Measurements from ENCODE around the gene LAMB1.
"Not testable (repeated sequence)": the region's sequence is repeated elsewhere in the genome, so short reads cannot be mapped to it uniquely, and the experiment has no call there.

LAMB1 gene

DNA sequence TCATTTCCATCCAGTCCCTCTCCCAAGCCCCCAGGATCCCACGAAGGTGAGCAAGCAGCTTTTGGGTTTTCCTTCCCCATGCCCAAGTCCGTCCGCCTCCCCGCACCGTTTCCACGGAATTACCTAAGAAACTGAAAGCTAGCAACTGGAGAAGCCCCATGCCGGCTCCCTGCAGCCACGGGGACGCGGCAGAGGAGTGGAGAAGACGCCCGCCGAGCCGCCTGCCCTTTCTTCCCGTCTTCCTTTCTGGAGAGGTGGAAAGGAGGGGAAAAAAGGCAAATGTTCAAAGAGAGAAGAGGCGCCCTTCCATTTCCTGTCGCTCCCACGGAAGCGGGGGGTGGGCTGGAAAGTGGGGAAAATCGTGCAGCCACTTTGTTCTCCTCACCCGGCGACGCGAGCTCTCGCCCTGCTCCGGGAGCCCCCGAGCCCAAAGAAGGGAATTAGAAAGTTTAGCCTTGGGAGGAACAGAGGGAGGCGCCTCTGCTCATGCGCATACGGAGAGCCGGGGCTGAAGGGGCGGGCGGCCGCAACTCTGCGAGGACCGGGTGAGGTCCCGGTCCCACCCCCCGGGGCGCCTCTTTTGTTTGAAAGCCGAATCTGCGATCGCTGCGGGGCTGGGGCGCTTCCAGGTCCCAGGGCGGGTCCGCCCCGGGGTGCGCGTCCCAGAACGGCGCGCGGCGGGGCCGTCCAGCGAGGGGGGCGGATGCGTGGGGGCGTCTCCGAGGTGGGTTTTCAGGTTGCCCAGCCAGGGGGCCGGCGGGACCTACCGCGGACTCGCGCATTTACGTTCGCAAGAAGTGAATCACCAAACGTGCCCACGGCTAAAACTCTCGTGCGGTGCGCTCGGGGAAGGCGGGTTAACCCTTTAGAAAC lies at the start of gene LAMB1:
TSS of gene LAMB1 (minus strand) at position 436 of the 873 bp plus-strand sequence. CDS start at position 160, 276 bp downstream.
- DNase-seq (ENCODE audit: low read depth): peak; percentile 2

DNA sequence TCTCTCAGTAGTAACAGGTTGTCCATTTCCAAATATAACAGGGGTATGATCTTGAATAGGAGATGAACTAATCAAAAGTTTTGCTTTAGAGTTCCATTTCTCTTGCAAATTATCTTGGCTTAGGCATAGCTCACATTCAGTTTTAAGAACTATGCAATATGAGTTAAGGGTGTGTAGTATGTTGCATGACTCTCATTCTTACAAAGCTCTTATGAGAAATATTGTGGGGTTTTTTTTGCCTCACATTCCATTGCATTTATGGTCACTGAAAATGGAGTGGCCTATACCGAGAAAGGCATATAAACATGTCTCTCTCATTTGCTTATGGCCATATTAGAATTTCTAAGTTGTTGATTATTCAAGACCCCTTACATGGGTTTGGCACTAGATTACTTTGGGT lies 48.5 kb upstream of the LAMB1 start:
- DNase-seq (ENCODE audit: low read depth): no peak

DNA sequence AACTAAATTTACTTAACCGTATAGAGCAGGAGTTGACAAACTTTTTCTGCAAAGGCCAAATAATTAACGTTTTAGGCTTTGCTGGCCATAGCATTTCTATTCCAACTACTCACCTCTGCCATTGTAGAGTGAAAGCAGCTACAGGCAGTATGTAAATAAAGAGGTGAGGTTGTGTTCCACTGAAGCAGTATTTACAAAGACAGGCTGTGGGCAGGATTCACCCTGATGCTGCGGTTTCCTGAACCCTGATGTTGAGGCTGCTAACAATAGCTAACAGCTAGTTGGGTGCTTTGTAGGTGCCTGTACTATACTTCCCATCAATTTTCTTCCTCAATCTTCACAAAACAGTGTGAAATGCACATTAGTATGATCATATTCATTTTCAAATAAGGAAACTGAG lies 47.0 kb upstream of the LAMB1 start:
- no peak for DNase-seq (ENCODE audit: low read depth)

- DNase-seq (ENCODE audit: low read depth): no peak
These were observed 45.5 kb upstream of the LAMB1 start for GRCh38 chr7:108048422-108048821.

GRCh38 chr7:108046952-108047506 lies 44.1 kb upstream of the LAMB1 start:
- no peak for DNase-seq (ENCODE audit: low read depth)

GRCh38 chr7:108045669-108046068 lies 42.7 kb upstream of the LAMB1 start:
- DNase-seq (ENCODE audit: low read depth): no peak

GRCh38 chr7:108045154-108045553 lies 42.2 kb upstream of the LAMB1 start:
- DNase-seq (ENCODE audit: low read depth): no peak

DNA sequence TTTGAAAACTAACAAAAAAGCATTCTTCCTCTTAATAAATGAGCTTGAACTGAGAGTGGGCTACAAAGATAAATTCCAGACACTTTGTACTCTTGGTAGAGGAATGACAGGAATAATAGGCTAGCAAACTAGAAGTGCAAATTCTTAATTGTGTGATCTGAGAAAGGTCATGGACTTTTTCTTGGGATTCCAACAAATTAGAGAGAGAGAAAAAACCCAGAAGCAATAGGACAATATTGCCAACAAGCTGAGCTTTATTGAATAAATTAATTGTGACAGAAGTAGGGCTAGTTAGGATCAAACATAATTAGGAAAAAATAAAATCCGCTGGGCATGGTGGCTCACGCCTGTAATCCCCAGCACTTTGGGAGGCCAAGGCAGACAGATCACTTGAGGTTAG lies 41.4 kb upstream of the LAMB1 start:
- no peak for DNase-seq (ENCODE audit: low read depth)

DNA sequence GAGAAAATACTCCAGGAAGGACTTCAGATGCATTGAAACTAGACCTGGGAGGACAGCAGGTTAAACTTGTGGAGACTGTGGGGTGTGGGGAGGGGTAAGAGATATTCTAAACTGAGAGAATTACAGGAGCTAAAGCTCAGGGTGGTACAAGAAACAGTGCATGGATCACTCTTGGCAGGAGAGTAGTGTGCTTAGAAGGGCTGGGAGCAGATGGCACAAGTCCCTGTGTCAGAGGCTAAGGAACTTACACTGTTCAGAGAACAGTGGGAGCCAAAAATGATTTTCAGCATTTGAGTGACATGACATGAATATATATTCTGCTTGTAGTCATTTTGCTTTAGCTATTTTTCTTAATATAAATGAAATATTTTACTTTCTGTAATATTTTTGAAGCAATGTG lies 36.0 kb upstream of the LAMB1 start:
- no peak for DNase-seq (ENCODE audit: low read depth)

GRCh38 chr7:108037741-108038140 lies 34.8 kb upstream of the LAMB1 start:
- DNase-seq (ENCODE audit: low read depth): no peak

- DNase-seq (ENCODE audit: low read depth): no peak
These were observed 34.2 kb upstream of the LAMB1 start for GRCh38 chr7:108037140-108037539.

DNA sequence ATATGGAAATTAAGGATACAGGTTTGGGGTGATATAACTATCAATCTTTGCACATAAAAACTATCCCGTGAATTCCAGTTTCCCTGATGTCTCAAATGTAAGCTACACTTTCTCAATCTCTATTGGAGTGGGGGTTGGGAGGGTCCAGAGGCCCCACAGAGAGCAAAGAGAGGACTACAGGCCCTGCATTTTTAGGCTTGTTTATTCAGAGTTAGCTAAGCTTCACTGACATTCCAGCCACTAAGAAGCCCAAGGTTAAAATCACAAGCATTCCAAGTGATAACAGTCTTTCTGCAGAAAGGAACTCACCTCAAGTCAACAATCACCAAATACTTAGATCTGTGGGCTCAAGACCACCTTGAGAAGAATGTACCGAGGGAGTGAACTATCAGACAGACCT lies 31.6 kb upstream of the LAMB1 start:
- DNase-seq (ENCODE audit: low read depth): no peak

GRCh38 chr7:108033776-108034497 lies 31.0 kb upstream of the LAMB1 start:
- DNase-seq (ENCODE audit: low read depth): no peak

- not testable (repeated sequence) for DNase-seq (ENCODE audit: low read depth)
These were observed 30.3 kb upstream of the LAMB1 start for GRCh38 chr7:108033309-108033708.

DNA sequence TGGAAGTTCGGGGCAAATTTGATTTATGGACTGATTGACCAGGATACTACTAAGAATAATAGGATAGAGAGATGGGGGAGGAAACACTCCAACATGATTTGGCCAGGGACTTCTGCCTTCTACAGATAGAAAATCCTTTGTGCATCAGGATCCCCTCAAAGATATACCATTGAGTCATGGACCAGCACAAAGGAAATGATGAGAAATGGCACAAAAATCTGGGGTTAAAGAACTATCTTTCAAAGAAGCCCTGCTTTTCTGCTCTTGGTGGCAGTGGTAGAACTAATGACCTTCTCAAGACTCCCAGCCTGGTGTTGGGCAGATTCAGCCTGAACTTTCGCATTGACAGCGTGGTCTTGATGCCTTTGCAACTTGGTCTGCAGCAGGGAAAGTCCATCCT lies 27.6 kb upstream of the LAMB1 start:
- DNase-seq (ENCODE audit: low read depth): no peak

DNA sequence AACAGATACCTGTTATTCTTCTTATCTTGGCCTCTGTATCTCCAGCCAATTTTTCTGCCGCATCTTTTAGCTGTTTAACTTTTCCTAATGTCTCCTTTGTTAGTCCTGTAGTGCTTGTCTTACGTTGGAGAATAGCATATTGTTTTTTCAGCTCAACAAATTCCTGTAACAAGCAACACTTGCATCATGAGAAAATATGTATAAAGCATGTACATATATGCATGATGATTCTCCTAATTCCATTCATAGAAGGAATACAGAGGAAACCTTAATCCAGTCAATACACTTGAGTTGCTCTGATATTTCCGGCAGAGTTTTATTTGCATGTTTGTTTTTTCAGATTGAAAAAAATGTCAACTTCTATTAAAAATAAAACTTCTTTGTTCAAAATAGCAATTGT lies 26.1 kb upstream of the LAMB1 start:
- DNase-seq (ENCODE audit: low read depth): no peak

GRCh38 chr7:108028111-108028510 lies 25.1 kb upstream of the LAMB1 start:
- no peak for DNase-seq (ENCODE audit: low read depth)

GRCh38 chr7:108027239-108027638 lies 24.3 kb upstream of the LAMB1 start:
- DNase-seq (ENCODE audit: low read depth): no peak

DNA sequence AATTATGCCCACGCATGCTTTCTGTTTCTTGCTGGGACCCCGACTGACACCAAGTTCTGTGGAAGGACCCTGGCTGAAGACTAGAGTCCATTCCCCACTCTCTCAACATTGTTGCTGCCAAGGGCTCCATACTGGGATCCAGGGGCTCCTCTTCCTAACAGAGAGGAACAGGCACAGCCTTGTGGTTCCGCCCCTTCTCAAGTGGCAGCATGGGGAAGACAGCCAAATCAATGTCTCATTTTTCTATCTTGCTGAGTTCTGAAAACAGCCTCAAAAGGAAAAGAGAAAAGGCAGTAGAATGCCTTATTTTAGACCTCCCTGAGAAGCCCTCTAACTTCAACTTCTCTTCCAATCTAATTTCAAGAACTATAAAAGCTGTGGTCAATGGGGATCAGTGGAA lies 23.7 kb upstream of the LAMB1 start:
- no peak for DNase-seq (ENCODE audit: low read depth)

DNA sequence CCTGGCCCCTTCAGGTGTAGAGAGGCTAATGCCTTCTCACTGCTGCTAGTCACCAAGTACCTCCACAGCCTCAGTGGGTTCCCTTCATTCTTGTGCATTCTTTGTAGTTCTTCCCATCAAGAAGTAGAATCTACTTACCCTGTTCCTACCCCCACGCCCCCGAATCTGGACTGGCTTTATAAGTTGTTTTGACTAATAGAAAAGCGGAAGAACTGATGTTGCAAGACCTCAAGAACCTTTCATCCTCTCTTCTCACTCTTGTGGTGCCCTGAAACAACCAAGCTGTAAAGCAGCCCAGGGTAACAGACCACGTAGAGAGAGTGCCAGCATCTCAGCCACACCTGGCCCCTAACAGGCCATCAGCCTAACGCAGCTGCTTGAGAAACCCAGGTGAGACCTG lies 23.2 kb upstream of the LAMB1 start:
- no peak for DNase-seq (ENCODE audit: low read depth)

DNA sequence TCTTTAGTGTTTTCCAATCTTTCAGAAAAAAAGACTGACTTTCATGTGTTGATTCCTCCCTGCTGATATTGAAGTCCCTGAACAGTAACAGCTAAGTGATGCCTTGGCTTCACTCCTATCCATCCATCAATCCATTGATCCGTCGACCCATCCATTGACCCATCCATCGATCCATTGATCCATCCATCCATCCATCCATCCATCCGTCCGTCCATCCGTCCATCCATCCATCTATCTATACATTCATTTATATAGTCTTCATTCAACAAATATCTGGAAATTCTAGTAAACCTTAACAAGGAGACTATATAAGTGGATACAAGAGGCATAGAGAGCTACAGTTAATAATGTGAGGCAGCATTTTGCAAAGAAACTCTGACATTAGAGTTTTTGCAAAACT lies 21.6 kb upstream of the LAMB1 start:
- DNase-seq (ENCODE audit: low read depth): no peak

DNA sequence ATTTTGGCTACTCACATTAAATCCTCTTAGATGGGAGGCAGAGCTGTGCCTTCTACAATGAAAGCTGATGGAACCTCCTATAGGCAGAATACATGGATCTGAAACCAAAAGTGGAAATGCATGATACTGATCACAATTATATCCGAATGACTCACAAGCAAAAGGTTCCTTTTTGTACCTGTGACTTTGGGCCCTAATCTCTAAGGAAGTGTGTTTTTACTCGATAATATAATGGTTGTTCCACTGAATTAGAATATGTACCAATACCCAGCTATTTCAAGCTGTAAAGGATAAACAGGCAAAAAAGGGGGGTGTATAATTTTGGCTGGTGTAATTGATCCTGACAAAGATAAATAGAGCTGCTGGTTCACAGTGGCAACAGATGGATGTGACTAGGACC lies 17.6 kb upstream of the LAMB1 start:
- DNase-seq (ENCODE audit: low read depth): no peak

GRCh38 chr7:108018668-108019067 lies 15.7 kb upstream of the LAMB1 start:
- DNase-seq (ENCODE audit: low read depth): no peak

Data from activated T-cell treated with anti-CD3 and anti-CD28 coated beads for 24 hours (primary cell).